ENCODE measurements around the gene ACTG1.

Gene ACTG1

GRCh38 chr17:81478119-81478518 lies 34.5 kb downstream of the ACTG1 start:
- DNase-seq: no peak

GRCh38 chr17:81477173-81477572 lies 35.4 kb downstream of the ACTG1 start:
- no peak for DNase-seq

- no peak for DNase-seq
Measured at GRCh38 chr17:81476635-81477034, 36.0 kb downstream of the ACTG1 start.

- no peak for DNase-seq
Measured at GRCh38 chr17:81476097-81476496, 36.5 kb downstream of the ACTG1 start.

GRCh38 chr17:81474958-81475357 lies 37.6 kb downstream of the ACTG1 start:
- no peak for DNase-seq

- DNase-seq: no peak
Measured at GRCh38 chr17:81473019-81473418, 39.6 kb downstream of the ACTG1 start.

GRCh38 chr17:81471818-81472456 lies 40.7 kb downstream of the ACTG1 start:
- no peak for DNase-seq

- no peak for DNase-seq
Measured at GRCh38 chr17:81470944-81471817, 41.4 kb downstream of the ACTG1 start.

GRCh38 chr17:81470270-81470943 lies 42.2 kb downstream of the ACTG1 start:
- DNase-seq: no peak

- no peak for DNase-seq
Measured at GRCh38 chr17:81469266-81469665, 43.3 kb downstream of the ACTG1 start.

- no peak for DNase-seq
Measured at GRCh38 chr17:81468770-81469121, 43.9 kb downstream of the ACTG1 start.

- DNase-seq: no peak
Measured at GRCh38 chr17:81468111-81468769, 44.4 kb downstream of the ACTG1 start.

GRCh38 chr17:81466564-81467472 lies 45.8 kb downstream of the ACTG1 start:
- no peak for DNase-seq

- no peak for DNase-seq
Measured at GRCh38 chr17:81465910-81466309, 46.7 kb downstream of the ACTG1 start.

GRCh38 chr17:81464586-81464985 lies 48.0 kb downstream of the ACTG1 start:
- DNase-seq: no peak

- no peak for DNase-seq
Measured at GRCh38 chr17:81463506-81463905, 49.1 kb downstream of the ACTG1 start.

- DNase-seq: no peak
Measured at GRCh38 chr17:81462506-81463125, 50.0 kb downstream of the ACTG1 start.

- no peak for DNase-seq
Measured at GRCh38 chr17:81461607-81462500, 50.7 kb downstream of the ACTG1 start.

- no peak for DNase-seq
Measured at GRCh38 chr17:81460856-81461460, 51.6 kb downstream of the ACTG1 start.
